NCI-H526 treated with DMSO at 0.1 percent for 48 hours (cell line): ENCODE measurements around the gene MRPL34.

Experiments
- DNase-seq: peaks from one replicate; lab custom pipeline; 2025; lab: John Stamatoyannopoulos, UW

MRPL34 gene

DNA sequence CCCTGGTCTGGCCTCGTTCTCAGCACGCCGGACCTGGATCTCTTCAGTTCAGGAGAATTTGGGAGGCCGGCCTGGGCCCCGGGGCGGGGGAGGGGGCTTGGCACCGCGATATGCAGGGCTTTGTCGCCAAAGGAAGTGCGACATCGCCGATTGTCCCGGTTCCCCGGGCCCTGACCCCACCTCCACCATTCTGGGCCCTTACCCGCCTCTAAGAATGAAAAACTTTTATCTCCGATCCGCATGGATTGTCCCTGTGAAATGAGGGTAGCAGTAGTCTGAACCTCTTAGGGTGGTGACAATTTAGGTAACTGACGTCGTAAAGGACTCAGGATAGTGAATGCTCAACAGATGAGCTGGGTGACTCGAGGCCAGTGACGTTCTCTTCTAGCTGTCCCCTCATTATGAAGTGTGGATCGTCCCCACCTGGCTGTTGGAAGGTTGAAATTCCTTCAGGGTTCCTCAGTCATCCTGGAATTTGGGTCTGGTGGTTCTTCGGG is 4.3 kb downstream of the MRPL34 start:
- DNase-seq = no peak

DNA sequence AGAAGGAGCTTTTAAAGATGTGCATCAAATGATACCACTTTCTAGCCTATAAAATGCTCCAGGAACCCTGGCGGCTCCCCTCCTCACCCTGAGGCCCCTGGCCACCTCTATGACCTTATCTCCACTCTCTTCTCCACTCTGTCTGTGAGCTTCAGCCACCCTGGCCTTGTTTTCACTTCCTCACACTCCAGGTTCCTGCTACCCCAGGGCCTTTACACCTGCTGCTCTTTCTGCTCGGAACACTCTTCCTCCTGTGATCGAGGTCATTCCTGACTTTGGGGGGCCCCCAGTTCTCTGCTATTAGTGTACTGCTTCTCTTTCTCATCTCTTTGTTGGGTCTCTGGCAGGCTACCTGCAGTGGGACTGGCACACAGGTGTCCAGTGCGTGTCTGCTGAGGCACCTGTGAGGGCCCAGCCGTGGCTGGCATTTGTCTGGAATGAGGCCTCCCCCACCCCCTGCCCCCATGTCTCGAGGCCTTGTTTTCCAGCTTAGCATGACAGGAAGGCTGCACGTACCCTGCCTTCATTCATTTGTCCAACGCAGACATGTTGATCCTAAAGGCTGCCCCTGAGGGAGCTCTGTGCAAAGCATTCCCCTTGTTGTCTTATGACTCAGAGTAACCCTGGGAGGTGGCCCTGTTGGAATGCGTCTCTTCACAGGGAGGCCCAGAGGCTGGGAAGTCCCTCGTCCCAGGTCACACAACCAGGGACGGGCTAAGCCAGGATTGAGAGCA is 6.0 kb downstream of the MRPL34 start:
- no peak for DNase-seq

DNA sequence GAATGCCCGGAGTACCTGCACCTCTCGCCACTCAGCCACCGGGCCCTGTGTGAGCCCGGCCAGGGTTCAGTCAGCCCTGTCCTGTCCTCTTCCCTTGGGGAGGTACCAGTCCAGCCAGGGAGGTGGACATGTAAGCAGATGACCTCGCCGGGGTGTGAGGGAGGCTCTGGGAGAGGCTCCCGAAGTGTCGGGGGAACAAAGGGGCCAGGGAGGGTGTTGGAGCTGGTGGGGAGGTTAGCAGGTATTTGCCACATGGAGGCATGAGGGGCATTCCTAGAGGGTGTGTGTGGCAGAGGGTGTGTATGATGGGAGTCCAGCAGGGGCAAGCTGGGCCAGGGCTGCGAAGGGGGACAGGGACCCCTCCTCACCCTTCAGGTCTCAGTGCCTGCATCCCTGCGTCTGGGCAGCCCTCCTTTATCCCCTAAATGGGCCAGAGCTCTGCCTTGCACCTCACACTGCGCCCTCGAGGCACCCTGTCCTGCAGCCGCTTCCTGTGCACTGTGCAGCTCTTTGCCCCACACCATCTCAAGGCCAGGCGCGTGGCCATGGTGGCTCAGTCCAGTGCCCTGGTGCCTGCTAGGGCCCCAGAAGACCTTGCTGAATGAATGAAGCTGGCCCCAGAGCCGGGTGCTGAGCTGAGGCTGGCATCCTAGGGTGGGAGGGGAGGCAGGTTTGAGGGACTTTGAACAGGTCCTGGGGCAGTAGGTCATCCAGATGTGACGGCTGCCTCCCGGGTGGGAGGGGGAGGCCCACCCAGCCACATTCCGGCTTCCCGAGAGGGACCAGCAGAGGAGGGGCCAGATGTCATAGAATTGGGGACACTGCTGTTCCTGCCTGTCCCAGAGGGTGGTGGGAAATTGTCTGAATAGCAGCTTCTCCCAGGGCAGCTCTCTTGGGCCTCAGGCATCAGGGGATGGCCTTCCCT is 6.8 kb downstream of the MRPL34 start:
- no peak for DNase-seq

DNA sequence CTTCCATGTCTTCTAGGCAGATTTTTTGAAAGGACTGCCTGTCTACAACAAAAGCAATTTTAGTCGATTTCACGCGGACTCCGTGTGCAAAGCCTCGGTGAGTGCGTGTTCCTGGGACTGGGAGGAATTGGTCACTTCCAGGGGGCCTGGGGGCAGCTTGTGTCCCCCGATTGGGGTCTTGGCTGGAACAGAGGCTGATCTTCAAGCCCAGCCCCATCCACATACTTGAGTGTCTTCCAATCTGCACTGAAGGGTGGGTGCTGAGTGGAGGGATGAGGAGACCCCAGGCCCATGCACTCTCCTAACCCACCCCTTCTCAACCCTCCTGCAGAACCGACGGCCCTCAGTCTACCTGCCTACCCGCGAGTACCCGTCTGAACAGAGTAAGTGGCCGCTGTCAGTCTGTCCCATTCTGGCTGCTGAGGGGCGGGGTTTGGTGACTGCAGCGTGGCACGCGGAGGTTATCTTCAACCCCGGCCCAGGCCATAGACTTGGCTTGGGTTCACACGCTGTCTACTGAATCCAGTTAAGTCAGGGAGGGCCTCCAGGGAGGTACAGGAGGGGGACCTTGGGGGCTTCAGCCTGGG is 8.4 kb downstream of the MRPL34 start:
- DNase-seq = no peak

DNA sequence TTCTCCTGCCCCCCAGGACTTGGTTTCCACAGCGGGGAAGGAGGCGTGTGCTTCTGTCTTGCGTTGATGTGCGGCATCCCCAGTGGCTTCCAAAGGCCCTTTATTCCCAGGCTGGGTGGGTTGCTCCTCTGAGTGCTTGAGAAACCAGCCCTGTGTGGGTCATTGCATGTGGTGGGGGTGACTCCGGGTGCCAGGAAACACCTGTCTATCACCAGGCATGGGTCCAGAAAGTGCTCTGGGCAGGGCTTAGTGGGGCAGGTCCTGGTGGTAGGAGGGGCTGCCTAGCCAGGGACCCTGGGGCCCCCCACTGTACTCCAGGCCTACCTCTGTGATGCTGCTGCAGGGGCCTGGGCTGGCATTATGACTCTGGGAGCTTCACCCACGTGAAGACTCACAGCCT is 13.3 kb downstream of the MRPL34 start:
- DNase-seq = no peak

DNA sequence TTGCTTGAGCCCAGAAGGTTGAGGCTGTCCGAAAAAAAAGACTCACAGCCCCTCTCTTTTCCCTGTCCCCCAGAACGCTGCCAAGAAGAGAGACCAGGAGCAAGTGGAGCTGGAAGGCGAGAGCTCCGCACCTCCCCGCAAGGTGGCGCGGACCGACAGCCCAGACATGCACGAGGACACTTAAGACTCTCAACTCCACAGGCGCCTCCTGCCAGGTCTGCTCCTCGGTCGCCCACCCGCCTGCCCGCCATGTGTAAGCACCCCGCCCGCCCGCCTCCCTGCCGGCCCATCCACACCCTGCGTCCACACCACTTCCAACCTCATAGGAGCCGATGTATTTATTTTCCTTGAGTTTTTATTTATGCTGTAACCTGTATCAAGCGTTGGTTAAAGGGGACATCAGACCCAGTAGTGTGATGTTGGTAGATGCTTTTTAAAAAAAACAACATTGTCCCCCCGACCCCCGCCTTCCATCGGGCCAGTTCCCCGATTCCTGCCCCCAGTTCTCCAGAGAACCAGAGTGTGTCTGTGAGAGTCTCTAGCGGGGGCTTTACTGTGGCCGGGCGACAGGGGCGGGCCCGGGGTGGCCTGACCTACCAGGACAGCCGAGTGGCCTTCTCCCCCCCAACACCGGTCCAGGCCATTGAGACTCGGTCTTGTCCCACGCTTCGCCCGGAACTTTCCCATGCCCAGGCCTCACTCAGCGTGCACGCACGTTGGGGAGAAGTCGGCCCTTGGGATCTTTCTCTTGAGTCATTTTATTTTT is 14.0 kb downstream of the MRPL34 start:
- DNase-seq = no peak

DNA sequence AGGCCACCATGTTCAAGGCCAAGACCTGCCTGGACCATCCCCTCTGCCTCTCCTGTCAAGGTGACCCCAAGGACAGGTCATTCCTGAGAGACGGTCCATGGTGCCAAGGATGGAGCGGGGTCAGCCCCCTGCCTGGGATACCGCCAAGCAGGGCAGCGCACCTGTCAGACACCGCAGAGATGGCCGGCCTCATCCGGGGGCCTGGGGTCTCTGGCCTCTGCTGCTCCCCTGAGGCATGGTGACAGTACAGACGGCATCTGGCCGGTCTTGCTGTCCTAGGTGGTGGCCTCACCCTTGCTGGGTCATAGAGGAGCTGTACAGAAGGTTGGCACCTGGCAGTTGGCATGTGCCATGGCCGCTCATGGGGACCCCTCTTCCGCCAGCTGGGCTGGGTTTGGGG is 14.8 kb downstream of the MRPL34 start:
- no peak for DNase-seq

DNA sequence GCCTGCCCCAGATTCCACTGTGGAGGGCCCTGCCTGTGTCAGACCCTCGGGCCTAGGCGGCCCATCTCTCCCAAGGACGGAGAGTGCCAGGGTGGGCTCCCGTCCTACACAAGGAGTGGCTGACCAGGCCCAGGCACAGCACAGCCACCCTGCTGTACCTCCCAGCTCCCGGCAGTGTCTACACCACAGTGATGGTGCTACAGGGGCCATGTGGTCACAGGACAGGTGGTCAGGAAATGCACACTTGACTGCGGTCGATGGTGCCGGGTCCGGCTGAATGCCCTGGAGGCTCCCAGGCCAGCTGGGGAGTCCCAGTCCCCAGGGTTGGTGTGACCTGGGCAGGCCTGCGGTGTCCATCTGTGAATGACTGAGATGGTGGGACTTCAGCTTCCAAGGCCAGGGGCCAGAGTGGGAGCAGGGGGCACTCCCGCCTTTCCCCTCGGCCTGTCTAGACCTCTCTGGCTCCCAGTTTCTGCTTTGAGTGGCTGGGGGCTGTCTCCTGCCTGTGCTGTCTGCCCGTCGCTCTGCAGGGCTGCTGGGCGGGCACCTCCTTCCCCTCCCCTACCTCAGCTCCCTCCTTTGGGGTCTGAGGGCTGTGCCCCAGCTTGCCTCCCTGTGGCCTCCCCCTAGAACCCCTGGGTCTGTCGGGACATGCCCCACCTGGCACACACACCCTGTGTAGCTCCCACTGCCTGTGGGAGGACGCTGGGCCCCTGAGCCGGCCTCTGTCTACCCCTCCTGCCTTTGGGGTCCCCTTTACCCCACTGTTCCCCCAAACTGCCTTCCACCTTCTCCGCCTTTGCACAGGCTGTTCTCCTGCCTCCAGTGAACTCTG is 16.2 kb downstream of the MRPL34 start:
- DNase-seq = no peak

DNA sequence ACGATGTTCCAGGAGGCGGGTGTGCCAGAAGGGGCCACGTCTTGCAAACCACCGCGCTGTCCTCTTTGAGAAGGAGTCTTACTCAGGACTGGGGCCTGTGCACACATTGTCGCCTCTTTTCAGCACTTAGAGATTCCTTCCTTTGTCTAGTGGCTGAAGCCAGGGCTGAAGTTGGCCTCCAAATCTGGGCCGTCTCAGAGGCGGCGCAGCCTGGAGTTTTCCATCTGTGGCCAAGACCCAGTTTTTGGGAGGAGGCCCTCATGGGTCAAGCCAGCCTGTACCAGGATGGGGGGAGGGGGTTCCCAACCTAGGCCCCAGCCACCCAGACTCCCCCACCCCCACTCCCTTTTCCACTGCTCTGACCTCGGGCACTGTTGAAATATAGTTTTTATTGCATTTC is 17.2 kb downstream of the MRPL34 start:
- DNase-seq = no peak

DNA sequence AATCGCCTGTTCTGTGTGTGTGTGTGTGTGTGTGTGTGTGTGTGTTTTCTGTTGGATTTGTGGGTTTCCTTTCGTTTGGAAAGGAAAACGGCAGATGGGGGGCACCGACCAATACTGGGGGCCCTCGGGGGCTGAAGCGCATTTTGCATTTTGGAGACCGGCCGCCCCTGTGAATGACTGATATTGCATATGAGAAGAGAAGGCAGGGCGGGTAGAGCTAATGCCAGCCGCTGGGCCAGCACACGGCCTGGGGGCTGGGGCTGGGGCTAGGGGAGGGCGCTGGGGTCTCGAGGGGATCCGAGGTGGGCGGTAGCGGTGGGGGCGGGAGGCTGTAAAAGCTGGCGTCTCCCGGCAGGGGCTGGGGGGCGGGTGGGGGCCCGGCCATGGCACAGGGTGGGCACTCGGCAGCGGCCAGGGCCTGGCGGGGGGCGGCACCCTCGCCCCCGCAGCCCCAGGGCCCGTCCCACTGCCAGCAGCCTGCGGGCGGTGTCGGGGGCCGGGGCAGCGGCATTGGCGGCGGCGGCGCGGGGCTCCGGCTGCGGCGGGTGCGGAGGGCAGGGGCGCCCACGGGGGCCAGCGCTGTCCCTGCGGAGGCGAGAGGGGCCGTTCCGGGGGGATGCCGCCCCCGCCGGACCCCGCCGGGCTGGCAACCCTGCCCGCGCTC is 17.8 kb downstream of the MRPL34 start:
- no peak for DNase-seq

DNA sequence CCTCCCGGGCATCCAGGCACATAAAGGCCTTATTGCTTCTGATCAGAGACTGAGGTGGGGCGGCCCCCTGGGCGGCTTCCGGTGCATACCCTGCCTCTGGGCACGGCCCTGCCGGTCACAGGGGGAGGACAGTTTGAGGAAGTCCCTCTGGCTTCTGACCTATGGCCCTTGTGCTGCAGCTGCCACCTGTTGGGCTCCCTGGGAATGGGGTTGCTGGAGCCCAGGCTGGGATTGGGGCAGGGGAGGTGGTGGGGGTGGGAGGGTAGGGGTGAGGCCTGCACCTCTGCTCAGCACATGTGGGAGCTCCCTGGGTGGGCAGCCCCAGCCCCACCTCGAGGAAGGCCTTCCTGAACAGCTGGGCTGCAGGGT is 18.3 kb downstream of the MRPL34 start:
- DNase-seq = no peak

DNA sequence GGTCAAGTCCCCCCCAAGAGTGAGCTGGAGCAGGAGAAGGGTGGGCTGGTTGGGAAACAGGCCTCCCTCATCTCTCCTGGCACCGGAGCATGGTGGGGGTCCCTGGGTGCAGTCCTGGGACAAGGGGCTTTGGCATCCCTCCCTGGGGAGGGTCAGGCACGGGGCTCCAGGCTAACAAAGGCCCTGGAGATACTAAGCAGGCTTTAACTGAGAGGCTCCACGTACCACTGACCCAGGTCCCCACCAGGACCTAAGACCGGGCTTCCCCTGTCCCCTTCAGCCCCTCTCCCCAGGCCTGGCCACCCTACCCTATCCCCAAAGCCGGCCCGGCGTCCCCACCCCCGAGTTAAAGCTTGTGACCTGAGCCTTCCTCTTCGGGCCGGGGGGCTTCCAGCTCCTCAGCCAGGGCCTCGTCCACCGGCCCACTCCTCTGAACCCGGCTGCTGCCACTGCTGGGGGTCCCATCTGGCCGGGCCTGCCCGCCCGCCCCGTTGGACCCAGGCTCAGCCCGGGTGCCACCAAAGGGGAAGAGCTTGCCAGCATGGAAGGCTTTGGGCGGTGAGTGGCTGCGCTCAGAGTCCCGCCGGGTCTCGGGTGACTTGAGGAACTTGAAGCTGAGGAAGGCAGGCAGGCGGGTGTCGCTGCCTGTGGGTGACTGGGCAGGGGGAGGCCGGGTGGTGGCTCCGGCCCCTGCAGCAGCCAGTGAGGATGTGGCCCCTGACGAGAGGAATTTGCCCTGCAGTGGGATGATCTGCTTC is 18.9 kb downstream of the MRPL34 start:
- no peak for DNase-seq

DNA sequence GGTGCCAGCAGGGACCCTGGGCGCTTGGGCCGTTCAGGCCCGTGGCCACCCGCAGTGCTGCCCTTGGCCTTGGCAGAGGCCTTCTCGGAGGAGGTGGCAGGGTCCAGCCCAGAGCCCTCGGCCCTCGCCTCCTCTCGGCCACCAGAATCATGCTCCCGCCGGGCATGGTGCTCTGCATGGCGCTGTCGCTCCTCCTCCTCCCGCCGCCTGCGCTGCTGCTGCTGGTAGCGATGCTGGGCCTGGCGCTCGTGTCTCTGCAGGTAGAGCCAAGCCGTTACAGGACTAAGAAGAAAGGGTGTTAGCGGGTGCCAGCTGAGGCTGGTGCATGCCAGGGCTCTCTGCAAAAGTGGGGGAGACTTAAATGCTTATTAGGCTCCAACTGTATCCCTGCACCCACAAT is 19.5 kb downstream of the MRPL34 start:
- no peak for DNase-seq

DNA sequence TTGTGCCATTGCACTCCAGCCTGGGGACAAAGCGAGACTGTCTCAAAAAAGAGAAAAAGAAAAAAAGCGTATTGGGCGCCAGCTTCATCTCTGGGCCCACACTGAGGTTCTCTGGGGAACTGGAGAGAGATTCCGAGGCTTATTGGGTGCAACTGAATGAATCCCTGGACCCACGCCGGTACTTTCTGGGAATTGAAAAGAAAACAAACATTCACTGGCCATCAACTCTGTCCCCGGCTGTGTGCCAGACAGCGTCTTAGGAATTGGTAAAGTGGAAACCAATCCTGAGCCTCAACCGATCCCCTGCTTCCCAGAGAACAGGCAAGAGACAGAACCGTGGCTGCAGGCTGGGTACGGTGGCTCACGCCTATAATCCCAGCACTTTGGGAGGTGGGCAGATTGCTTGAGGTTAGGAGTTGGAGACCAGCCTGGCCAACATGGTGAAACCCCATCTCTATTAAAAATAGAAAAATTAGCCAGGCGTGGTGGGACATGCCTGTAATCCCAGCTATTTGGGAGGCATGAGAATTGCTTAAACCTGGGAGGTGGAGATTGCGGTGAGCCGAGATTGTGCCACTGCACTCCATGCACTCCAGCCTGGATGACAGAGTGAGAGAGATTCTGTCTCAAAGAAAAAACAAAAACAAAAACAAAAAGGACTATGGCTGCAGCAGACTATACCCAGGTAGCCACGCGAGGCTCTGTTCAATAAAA is 20.4 kb downstream of the MRPL34 start:
- DNase-seq = no peak

DNA sequence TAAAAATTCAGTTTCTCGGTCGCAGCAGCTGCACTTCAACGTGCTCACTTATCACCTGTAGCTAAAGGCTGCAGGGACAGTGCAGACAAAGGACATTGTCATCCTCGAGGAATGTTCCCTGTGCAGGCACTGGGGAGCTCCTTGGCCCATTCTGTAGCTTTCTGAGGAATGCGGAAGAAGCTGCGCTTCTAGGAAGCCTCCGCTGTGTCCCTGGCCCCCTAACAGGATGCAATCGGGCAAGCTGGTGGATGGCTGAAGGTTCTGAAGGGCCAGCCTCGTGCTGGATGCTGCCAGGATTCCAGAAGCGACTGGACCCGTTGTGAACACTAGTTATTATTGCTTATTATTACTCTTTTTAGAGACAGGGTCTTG is 20.9 kb downstream of the MRPL34 start:
- no peak for DNase-seq

DNA sequence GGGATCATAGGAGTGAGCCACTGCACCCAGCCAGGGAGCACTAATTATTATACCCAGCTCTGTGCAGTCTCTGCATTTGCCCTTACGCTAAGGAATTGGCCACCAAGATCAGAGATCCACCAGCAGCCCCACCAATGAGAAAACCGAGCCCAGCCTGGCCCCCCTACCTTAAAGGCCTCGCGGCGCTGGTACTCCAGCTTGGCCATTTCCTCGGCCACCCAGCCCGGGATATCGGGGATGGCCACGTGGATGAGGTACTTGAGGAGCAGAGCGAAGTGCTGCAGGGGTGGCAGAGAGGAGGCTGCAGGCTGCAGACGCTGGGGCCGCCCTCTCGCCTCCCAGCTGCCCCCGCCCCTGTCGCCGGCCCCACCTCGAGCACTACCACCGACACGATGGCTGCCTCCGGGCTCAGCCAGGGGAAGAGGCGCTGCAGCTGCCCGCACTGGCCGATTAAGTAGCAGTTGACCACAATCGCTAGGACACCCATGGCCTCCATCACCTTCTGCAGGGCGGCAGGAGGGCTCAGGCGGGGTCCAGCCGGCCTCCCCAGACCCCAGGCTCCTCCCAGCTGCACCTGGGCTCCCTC is 21.5 kb downstream of the MRPL34 start:
- DNase-seq = no peak

DNA sequence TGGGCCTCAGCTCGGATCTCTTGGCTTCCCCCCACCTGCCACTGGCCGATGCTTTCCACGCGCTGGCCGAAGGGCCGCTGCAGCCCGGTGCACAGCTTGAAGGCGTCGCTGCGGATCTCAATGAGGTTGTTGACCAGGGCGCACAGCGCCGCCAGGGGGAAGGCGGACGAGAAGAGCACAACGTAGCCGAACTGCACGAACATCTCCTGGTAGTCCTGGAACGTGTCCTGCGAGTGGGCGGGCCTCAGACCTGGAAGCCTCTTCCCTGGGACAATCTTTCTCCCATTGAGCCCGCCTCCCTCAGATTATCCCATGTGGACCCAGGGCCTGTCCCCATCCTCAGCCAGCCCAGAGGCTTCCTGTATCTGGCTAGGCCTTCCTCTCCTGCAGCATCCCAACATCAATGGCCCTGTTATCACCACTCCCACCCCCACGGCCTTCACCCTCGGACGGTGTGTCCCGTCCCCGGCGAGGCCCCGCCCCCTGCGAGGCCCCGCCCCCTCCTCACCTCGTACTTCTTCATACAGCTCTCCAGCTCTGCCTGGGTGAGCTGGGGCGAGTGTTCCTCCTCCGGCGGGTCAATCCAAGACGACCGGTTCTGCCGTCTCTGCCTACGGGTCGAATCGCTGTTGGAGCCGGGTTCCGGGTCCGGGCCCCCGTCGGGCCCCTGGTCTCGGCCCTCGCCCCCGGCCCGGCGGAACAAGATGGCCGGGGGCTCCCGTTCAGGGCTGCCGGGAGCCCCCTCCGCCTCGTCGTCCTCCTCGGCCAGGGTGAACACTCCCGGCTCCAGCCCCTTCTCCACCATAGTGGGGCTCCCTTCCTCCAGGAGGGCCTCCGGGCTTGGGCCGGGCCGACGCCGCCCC is 22.2 kb downstream of the MRPL34 start:
- peak; percentile 58 for DNase-seq
